HG03521 (cell line): ENCODE measurements around the gene PRR14L.
"Not testable (repeated sequence)": the region's sequence is repeated elsewhere in the genome, so short reads cannot be mapped to it uniquely, and the experiment has no call there.

ENCODE experiments used
- ATAC-seq: cut with Tn5 transposase; IDR thresholded peaks from one replicate; pipeline ENCODE4 v1.9.1; 2021; ENCODE audit warnings: mild to moderate bottlenecking, moderate library complexity; ENCODE audit not compliant: unreplicated experiment

Gene PRR14L

GRCh38 chr22:31749636-31750364, at the start of gene PRR14L:
Gene PRR14L (minus strand): TSS chr22:31750132. CDS start chr22:31738860, 11,272 bp downstream.
- peak; percentile 69 for ATAC-seq

GRCh38 chr22:31799358-31799757, 49.4 kb upstream of the PRR14L start:
- not testable (repeated sequence) for ATAC-seq

- no peak for ATAC-seq
Measured at GRCh38 chr22:31790240-31790639, 40.3 kb upstream of the PRR14L start.

DNA sequence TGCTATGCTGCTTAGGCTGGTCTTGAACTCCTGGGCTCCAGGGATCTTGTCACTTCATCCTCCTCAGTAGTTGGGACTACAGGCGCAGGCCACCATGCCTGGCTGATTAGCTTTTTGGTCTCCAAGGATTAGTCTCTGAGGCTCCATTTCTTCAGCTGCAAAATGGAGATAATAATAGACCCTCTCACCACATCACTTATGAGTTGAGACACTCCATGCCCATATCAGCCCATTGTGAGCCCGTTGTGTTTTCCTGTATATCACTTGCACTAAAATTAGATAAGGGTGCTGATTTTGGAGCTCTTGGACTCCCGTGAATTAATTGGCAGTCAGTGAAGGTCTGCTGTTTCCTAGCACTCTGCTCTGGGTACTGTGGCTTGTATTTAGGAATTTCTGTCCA, 39.9 kb upstream of the PRR14L start:
- no peak for ATAC-seq

DNA sequence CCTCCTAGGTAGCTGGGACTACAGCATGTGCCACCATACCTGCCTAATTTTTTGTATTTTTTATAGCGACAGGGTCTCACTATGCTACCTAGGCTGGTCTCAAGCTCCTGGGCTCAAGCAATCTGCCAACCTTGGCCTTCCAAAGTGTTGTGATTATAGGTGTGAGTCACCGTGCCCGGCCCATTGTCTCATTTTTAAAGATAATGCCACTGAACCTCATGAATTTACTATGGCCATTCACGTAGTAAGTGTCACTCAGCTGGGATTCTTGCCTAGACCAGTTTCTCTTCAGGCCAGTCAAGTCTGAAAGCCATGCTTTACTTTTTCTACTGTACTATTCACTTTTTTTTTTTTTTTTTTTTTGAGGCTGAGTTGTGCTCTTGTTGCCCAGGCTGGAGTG, 26.3 kb upstream of the PRR14L start:
- no peak for ATAC-seq

GRCh38 chr22:31773416-31773815, 23.5 kb upstream of the PRR14L start:
- ATAC-seq: no peak

DNA sequence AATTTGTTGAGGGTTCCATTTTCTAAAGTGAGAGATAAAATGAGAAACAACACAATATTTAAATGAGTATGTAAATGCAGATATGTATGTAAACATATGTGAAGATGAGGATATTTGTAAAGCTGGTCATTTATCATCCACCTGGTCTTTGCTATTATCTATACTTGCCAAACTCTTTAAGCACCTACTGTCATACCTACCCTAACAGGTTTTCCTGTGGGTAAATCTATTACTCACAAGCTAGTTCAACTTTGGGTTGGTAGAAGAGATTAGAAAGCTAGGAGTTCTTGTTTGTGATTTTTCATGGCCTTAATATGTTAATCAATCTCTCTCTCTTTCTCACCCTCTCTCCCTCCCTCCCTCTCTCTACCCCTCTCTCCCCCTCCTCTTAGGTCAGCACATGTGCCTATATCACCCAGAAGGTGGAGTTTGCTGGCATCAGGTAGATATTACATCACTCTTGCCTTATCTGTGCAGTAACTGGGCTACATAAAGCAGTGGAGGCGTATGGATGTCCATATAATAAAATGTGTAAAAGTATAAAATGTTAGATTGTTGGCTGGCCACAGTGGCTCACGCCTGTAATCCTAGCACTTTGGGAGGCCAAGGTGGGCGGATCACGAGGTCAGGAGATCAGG, 18.6 kb upstream of the PRR14L start:
- no peak for ATAC-seq

- no peak for ATAC-seq
Measured at GRCh38 chr22:31764785-31765184, 14.9 kb upstream of the PRR14L start.

DNA sequence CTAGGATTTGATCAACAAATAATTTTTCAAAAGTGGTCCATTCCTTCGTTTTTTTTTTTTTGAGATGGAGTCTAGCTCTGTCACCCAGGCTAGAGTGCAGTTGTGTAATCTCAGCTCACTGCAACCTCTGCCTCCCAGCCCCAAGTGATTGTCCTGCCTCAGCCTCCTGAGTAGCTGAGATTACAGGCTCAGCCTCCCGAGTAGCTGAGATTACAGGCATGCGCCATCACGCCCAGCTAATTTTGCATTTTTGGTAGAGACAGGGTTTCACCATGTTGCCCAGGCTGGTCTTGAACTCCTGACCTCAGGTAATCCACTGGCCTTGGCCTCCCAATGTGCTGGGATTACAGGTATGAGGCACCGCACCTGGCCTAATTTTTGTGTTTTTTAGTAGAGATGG, 8.9 kb upstream of the PRR14L start:
- not testable (repeated sequence) for ATAC-seq

- no peak for ATAC-seq
Measured at GRCh38 chr22:31757265-31757664, 7.3 kb upstream of the PRR14L start.

- ATAC-seq: no peak
Measured at GRCh38 chr22:31754813-31755212, 4.9 kb upstream of the PRR14L start.

DNA sequence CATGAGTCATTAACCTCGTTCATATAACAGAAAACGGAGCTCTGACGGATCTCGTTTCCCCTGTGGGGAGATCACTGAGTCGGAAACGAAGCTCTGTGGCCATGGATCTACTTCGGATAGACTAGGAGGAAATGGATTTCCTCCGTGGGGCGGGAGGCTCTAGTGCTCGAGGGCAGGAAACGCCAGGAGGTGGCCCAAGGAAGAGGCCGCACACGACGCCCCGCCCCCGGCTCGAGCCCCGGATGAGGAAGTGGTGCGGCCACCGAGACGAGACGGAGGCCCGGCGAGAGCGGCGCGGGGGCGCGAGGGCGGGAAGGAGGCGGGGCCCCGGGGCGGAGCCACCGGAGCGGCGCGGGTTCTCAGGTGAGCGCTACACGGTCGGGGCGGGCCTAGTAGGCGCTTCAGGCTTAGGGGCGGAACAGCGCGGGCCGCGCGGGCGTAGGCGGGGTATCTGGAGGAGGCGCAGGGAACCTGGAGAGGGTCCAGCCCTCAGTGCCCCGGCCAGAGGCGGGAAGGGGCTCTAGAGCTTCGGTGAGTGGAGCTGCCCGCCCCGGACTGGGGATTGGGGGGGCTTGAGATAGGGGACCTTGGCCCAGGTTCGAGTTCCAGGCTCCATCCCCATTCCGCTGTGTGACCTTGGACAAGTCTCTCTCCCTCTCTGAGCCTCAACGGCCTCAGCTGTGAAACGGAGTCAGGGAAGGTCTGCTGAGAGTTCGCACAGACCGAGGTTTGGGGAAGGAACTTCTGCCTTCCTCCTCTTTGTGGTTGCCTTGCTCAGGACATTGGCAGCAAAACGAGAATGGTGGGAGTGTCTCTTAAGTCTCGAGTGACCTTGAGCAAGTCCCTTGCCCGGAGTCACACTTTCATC, 3.9 kb upstream of the PRR14L start, which contains the start of gene DEPDC5:
DEPDC5 (plus strand) TSS at position 386 of the 868 bp plus-strand sequence. CDS start 903 bp downstream, outside the sequence.
- ATAC-seq: peak; percentile 67

DNA sequence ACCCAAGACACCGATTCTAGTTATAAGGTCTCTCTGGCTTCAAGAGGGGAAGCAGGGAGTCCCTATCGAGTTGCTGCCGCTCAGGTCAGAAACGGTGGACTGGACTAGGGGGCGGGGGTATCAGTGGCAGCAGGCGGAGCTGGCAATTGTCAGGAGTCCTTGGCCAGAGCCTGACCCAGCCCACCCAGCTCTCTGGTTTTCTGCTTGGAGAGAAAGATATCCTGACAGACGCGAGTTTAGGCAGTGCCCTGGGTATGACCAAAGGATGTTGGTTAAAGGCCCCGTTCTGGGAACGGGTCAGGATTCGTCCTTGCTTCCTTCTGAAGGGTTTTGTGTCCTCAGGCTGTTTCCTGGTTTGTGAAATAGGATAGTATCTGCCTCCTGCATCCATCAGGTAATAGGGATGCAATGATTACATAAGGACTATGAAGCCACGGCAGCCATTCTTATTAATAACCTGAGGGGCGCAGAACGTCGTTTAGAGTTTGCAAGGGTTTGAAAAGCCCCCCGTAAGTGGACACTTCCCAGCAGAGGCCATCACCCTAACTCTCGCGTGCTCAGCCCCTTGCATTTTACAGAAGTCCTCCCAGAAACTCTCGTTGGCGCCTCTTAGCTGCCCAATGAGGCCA, 3.2 kb upstream of the PRR14L start:
- ATAC-seq: peak; percentile 5

GRCh38 chr22:31752096-31752847, 2.3 kb upstream of the PRR14L start:
- ATAC-seq: no peak

GRCh38 chr22:31750365-31751284, 693 bp upstream of the PRR14L start:
- ATAC-seq: no peak

GRCh38 chr22:31748490-31748889, 1.4 kb downstream of the PRR14L start:
- ATAC-seq: no peak

GRCh38 chr22:31747441-31747840, 2.5 kb downstream of the PRR14L start:
- ATAC-seq: no peak

DNA sequence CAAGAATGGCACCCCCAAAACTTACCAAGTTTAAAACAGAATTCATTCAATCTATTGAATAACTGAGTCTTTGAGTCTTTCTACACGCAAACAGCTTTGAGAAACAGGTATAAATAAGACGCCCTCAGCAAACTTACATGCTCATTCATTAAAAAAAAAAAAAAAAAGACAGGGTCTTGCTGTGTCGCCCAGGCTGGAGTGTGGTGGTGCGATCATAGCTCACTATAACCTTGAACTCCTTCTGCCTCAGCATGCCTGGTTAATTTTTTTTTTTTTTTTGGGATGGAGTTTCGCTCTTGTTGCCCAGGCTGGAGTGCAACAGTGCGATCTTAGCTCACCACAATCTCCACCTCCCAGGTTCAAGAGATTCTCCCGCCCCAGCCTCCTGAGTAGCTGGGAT, 6.1 kb downstream of the PRR14L start:
- ATAC-seq: no peak

DNA sequence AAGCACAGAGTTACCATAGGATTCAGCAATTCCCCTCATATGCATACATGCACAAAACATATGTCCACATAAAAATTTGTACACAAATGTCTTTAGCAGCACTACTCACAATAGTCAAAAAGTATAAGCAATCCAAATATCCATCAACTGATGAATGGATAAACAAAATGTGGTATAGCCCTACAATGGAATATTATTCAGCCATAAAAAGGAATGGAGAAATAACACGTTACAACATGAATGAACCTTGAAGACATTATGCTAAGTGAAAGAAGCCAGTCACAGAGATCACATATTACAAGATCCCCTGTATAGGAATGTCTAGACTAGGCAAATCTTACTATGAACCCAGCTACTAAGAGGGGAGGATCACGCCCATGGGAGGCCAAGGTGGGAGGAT, 7.2 kb downstream of the PRR14L start:
- ATAC-seq: no peak
